ENCODE data around the gene HMCN1. TPM values are rescaled to one million over a fixed set of nuclear protein-coding genes. Genes with fewer than 3 reads are reported as not detected.
A peak's percentile ranks its signal among the peaks of the same experiment; 100 is the strongest.
"Not testable (repeated sequence)": the region's sequence is repeated elsewhere in the genome, so short reads cannot be mapped to it uniquely, and the experiment has no call there.

Gene HMCN1
- polyA plus RNA-seq, 1 experiment: 20.9 TPM

GRCh38 chr1:186154651-186155050 is 420.5 kb downstream of the HMCN1 start:
- no peak for TF ChIP-seq CTCF (IDR thresholded peaks at IDR 0.05; ENCODE audit: low read depth, low read length)
- POLR2A ChIA-PET: no interaction called here
- H3K27ac ChIP-seq (ENCODE audit: low read depth, low read length): no peak overlapping the region

GRCh38 chr1:186155594-186155993 is 421.4 kb downstream of the HMCN1 start:
- DNase-seq (ENCODE audit: low read depth, low spot score): peak; percentile 34
- TF ChIP-seq CTCF (IDR thresholded peaks at IDR 0.05; ENCODE audit: low read depth, low read length): peak; percentile 80
- POLR2A ChIA-PET: no interaction called here
- Histone ChIP-seq H3K27me3 (ENCODE audit: control insufficient read depth, insufficient read depth, low read length) (no peaks in the 10 kb centered on the region), H3K4me3 (ENCODE audit: low read depth, low read length) (no peak overlapping the region), H3K9me3 (ENCODE audit: control insufficient read depth, insufficient read depth, low read length) (no peaks in the 10 kb centered on the region), H3K27ac (ENCODE audit: low read depth, low read length) (no peak overlapping the region)
- CTCF ChIA-PET: interaction anchor here (0.5 to 3.1 kb wide), 18 partner anchors 9 to 917 kb away, joined by 3 to 15 read pairs (median 4); no protein-coding TSS in a partner anchor

More at GRCh38 chr1:186154651-186155050, 420.5 kb downstream of the HMCN1 start:
- no peaks in the 10 kb centered on the region for H3K9me3 ChIP-seq (ENCODE audit: control insufficient read depth, insufficient read depth, low read length)
- CTCF ChIA-PET: interaction anchor here (0.9 to 3.1 kb wide), 8 partner anchors 10 to 341 kb away, joined by 3 to 15 read pairs (median 4); no protein-coding TSS in a partner anchor
- no peaks in the 10 kb centered on the region for H3K27me3 ChIP-seq (ENCODE audit: control insufficient read depth, insufficient read depth, low read length)
- H3K4me3 ChIP-seq (ENCODE audit: low read depth, low read length): no peak overlapping the region
- DNase-seq (ENCODE audit: low read depth, low spot score): no peak

- H3K27ac ChIP-seq (ENCODE audit: low read depth, low read length); H3K4me3 ChIP-seq (ENCODE audit: low read depth, low read length); H3K27me3 ChIP-seq (ENCODE audit: control insufficient read depth, insufficient read depth, low read length); POLR2A ChIA-PET; DNase-seq (ENCODE audit: low read depth, low spot score); H3K9me3 ChIP-seq (ENCODE audit: control insufficient read depth, insufficient read depth, low read length); CTCF ChIA-PET: not testable (repeated sequence)
Observed at GRCh38 chr1:186162895-186163294, 428.7 kb downstream of the HMCN1 start.

- POLR2A ChIA-PET: no interaction called here
- TF ChIP-seq CTCF (IDR thresholded peaks at IDR 0.05; ENCODE audit: low read depth, low read length): no peak
- H3K4me3 ChIP-seq (ENCODE audit: low read depth, low read length): no peak overlapping the region
- peaks cover 4% of the 10 kb centered on the region for H3K9me3 ChIP-seq (ENCODE audit: control insufficient read depth, insufficient read depth, low read length)
- CTCF ChIA-PET: no interaction called here
- DNase-seq (ENCODE audit: low read depth, low spot score): no peak
- no peaks in the 10 kb centered on the region for H3K27me3 ChIP-seq (ENCODE audit: control insufficient read depth, insufficient read depth, low read length)
- H3K27ac ChIP-seq (ENCODE audit: low read depth, low read length): no peak overlapping the region
Observed at GRCh38 chr1:186164773-186165172, 430.6 kb downstream of the HMCN1 start.

- H3K4me3 ChIP-seq (ENCODE audit: low read depth, low read length): no peak overlapping the region
- peaks cover 4% of the 10 kb centered on the region for H3K9me3 ChIP-seq (ENCODE audit: control insufficient read depth, insufficient read depth, low read length)
- no peak for DNase-seq (ENCODE audit: low read depth, low spot score)
- no peak overlapping the region for H3K27ac ChIP-seq (ENCODE audit: low read depth, low read length)
- no peak for TF ChIP-seq CTCF (IDR thresholded peaks at IDR 0.05; ENCODE audit: low read depth, low read length)
- ChIA-PET CTCF (interaction anchor here (0.9 to 2.2 kb wide), 2 partner anchors 9 to 210 kb away, joined by 3 to 7 read pairs; partner anchors contain the start of genes ODR4 and TPR), POLR2A (no interaction called here)
- no peaks in the 10 kb centered on the region for H3K27me3 ChIP-seq (ENCODE audit: control insufficient read depth, insufficient read depth, low read length)
Observed at GRCh38 chr1:186165303-186165702, 431.1 kb downstream of the HMCN1 start.
